Epithelial cell of esophagus (primary cell): ENCODE results near the gene KRT74.

Experiments
- DNase-seq: peaks from one replicate; pipeline ENCODE4 v3.0.0; 2010; ENCODE audit warnings: low read depth
- H3K4me3 ChIP-seq: 2 replicates; pipeline ENCODE4 v1.5.1; 2011; ENCODE audit warnings: mild to moderate bottlenecking, low read length, control low read depth
- TF ChIP-seq, protein P1 (sequence below): IDR thresholded peaks from 2 replicates; pipeline ENCODE4 v1.5.1; 2011; ENCODE audit warnings: low read depth, mild to moderate bottlenecking, low read length, control low read depth, inconsistent platforms; ENCODE audit not compliant: insufficient read depth; ENCODE audit errors: missing control alignments

Gene KRT74

DNA sequence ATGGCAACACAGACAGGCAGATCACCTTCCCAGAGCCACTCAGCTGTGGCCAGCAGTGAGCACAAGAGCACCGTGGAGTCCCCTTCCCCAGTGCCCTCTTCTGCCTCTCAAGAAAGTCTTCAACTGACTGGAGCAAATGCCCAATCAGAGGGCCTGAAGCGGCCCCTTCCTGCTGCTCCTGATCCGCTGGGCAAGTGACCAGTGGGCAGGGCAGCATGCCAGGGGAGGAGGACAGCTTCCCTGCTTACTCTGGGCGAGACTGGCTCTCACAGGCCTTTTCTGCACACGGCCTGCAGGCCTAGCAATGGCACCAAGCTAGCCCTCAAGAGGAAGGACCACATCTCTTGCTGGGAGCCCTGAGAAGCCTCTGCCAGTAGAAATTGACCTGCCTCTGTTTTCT lies 21.6 kb downstream of the KRT74 start:
- TF ChIP-seq, protein P1, sequence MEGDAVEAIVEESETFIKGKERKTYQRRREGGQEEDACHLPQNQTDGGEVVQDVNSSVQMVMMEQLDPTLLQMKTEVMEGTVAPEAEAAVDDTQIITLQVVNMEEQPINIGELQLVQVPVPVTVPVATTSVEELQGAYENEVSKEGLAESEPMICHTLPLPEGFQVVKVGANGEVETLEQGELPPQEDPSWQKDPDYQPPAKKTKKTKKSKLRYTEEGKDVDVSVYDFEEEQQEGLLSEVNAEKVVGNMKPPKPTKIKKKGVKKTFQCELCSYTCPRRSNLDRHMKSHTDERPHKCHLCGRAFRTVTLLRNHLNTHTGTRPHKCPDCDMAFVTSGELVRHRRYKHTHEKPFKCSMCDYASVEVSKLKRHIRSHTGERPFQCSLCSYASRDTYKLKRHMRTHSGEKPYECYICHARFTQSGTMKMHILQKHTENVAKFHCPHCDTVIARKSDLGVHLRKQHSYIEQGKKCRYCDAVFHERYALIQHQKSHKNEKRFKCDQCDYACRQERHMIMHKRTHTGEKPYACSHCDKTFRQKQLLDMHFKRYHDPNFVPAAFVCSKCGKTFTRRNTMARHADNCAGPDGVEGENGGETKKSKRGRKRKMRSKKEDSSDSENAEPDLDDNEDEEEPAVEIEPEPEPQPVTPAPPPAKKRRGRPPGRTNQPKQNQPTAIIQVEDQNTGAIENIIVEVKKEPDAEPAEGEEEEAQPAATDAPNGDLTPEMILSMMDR, result no peak
- no peak for DNase-seq
- no peak overlapping the region for H3K4me3 ChIP-seq

DNA sequence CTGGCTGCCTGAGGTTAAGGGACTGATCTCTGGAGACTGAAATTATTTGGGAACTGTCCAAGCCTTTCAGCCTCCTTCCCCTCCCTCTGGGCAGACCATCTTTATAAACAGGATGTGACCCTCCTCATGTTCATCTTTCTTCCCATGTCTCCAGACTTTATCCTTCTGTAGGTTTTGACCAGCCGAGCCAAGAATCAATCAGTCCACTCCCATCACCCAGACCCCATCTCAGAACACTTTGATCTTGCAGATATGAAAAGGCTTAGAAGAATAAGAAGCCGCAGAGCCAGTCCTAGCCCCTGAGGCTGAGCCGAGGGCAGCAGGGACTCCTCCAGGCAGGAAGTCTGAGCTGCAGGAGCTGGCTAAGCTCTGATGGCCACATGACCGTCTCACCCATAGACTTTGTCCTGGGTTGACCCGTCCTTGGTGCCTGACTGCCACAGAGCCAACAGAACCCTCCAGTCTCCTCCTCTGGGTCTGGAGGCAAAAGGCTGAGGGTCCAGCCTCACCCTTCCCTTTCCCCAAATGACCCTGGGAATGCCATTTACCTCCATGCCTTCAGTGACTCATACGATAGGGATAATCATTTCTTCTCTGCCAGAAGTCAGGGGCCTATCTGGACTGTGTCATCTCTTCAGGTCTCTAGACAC lies 22.3 kb downstream of the KRT74 start:
- DNase-seq, result no peak
- H3K4me3 ChIP-seq, result no peak overlapping the region
- TF ChIP-seq, protein P1, result no peak

GRCh38 chr12:52546126-52546525 lies 27.5 kb downstream of the KRT74 start:
- TF ChIP-seq, protein P1, result no peak
- no peak overlapping the region for H3K4me3 ChIP-seq

GRCh38 chr12:52543985-52544883 lies 29.4 kb downstream of the KRT74 start:
- DNase-seq, result no peak
- TF ChIP-seq, protein P1, result peak; percentile 1

More at GRCh38 chr12:52546126-52546525, 27.5 kb downstream of the KRT74 start:
- no peak for DNase-seq

DNA sequence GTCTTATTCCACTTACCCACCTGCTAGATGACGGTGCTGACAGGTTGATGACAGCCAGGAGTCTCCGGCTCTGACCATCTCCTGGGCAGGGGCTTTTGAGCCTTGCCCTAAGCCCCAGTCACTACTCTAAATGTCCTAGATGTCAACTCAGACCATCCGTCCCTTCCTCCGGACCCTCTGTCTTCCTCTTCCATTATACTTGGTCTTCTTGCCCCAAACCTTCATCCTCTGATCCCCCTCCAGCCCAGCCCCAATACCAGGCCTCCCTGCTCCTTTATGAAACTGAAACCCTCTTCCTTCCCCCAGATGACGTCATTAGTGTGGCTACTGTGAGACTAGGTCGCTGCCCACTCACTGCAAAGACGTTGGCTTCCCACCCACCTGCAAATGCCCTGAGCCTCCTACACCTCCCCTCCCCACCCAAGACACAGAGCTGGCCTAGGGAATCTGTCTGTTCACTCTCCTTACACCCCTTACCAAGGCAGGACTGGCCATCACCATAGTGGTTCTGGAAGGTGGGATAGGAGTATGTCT lies 30.8 kb downstream of the KRT74 start:
- TF ChIP-seq, protein P1, result no peak
- no peak for DNase-seq
- no peak overlapping the region for H3K4me3 ChIP-seq

More at GRCh38 chr12:52543985-52544883, 29.4 kb downstream of the KRT74 start:
- no peak overlapping the region for H3K4me3 ChIP-seq

GRCh38 chr12:52542157-52542556 lies 31.5 kb downstream of the KRT74 start:
- TF ChIP-seq, protein P1, result peak; percentile 55
- no peak overlapping the region for H3K4me3 ChIP-seq
- peak; percentile 47 for DNase-seq
